Raji (cell line): ENCODE measurements around the gene BTRC.

Experiments used
- POLR2A ChIP-seq: IDR thresholded peaks from 2 replicates; pipeline ENCODE4 v1.6.1; 2011; ENCODE audit warnings: low read depth, low read length, control low read depth; ENCODE audit not compliant: insufficient read depth

Gene BTRC

GRCh38 chr10:101405001-101405400 lies 51.0 kb downstream of the BTRC start:
- TF ChIP-seq POLR2A, result no peak

GRCh38 chr10:101411598-101411997 lies 57.6 kb downstream of the BTRC start:
- no peak for TF ChIP-seq POLR2A

DNA sequence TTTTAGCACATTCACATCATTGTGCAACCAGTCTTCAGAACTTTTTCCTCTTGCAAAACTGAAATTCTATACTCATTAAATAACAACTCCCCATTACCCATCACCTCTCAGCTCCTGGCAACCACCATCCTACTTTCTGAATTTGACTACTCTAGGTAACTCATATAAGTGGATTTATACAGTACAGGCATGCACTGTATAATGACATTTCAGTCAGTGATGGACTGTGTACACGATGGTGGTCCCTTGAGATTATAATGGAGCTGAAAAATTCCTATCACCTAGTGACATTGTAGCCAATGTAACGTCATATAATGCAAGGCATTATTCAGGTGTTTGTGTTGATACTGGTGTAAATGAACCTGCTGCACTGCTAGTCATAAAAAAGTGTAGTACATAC lies 60.1 kb downstream of the BTRC start:
- no peak for TF ChIP-seq POLR2A

DNA sequence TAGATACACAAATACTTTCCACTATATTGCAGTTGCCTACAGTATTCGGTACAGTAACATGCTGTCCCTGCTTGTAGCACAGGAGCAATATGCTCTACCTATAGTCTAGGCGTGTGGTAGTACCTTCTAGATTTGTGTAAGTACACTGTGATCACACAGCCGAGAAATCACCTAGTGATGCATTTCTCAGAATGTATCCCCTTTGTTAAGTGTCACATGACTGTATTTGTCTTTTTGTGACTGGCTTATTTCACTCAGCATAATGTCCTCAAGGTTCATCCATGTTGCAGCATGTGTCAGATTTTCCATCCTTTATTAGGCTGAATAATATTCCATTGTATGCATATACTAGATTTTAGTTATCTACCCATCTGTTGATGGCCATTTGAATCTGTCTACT lies 61.9 kb downstream of the BTRC start:
- no peak for TF ChIP-seq POLR2A

GRCh38 chr10:101425535-101425934 lies 71.6 kb downstream of the BTRC start:
- no peak for TF ChIP-seq POLR2A

DNA sequence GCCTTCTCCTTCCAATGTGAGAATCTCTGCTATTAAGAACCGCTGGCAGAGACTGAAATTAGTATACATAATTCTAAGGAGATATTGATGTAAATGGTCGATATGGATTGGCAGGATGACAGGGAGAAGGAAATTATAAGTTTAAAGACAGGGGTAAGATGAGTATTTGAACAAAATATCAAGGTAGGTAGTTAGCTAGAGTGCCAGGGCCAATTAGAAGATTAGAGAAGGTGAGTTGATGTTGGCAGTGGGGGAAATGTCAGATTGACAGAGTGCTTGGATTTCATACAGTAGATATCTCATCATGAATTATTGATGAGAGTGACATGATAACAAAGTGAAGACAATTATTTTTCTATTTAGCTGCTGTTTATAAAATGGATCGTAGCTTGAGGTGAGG lies 74.1 kb downstream of the BTRC start:
- TF ChIP-seq POLR2A, result no peak

- TF ChIP-seq POLR2A, result no peak
Observed at GRCh38 chr10:101429423-101429822, 75.5 kb downstream of the BTRC start.

- TF ChIP-seq POLR2A, result no peak
Observed at GRCh38 chr10:101436302-101436701, 82.3 kb downstream of the BTRC start.

DNA sequence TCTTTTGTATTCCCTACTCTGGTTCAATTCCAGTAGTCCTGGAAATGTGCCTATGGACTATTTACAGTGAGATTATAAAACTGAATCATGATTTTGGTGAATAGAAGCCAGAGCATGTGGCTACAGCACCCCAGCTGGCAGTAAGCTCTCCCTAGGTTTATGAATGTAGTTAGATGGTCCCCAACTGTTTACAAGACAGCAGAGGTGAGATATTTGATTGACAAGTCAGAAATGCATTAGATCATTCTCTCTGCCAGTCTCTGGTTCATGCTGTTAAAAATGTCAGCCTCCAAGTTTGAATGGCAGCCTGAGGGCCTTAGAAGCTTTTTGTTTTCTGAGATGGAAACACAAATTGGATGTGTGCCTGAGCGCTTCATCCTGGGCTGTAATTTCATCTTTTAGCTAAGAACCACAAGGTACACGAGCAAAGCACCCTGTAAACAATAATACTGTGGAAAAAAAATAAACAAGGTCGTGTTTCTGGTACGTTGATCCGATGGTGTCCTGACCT lies 85.0 kb downstream of the BTRC start:
- TF ChIP-seq POLR2A, result no peak

- no peak for TF ChIP-seq POLR2A
Observed at GRCh38 chr10:101441541-101442455, 87.8 kb downstream of the BTRC start.

DNA sequence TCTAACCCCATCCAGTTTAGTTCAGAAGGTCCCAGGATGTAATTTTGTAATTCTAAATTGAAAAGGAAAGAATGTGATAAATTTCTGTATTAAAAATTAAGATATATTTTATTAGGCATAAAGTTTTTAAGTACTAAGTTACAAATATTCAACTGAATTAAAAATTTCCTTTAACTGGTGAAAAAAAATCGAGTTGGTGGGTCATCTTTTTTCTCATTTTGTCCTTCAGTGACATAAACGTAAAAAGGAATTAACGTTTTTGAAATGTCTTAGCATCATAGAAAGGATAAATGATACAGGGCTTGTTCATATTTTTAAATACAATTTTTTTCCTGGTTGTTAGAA lies 88.5 kb downstream of the BTRC start:
- no peak for TF ChIP-seq POLR2A

GRCh38 chr10:101444058-101444898 lies 90.3 kb downstream of the BTRC start:
- TF ChIP-seq POLR2A, result no peak

GRCh38 chr10:101446071-101446470 lies 92.1 kb downstream of the BTRC start:
- no peak for TF ChIP-seq POLR2A

- TF ChIP-seq POLR2A, result no peak
Observed at GRCh38 chr10:101446947-101447346, 93.0 kb downstream of the BTRC start.

DNA sequence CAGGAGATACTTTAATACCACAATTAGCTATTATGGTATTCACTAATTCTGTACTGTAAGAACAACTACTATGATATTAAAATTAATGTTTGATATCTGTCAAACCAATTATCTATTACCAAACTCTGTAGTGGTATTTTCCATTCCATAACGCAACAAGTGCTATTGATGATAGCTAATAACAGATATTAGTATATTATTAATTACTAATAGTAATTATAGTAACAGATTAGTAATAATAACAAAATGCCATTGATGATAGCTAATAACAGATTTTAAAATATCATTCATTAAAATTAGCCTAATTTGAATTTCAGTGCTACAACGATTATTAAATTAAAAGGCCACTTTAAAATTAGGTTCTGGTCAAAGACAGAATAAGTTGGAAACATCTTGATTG lies 93.5 kb downstream of the BTRC start:
- no peak for TF ChIP-seq POLR2A
